ENCODE data around the gene HIF1AN.

- no peak for TF ChIP-seq POLR2A (IDR thresholded peaks at IDR 0.05)
- TF ChIP-seq CTCF (IDR thresholded peaks at IDR 0.05) = no peak
Observed at GRCh38 chr10:100502926-100503494, 32.7 kb upstream of the HIF1AN start.
